ENCODE measurements around the gene BUD23. TPM values are rescaled to one million over a fixed set of nuclear protein-coding genes. Genes with fewer than 3 reads are reported as not detected.
A peak's percentile ranks its signal among the peaks of the same experiment; 100 is the strongest.

The BUD23 gene
- total RNA-seq, 1 donor from 2014 or later = 56.7 TPM

GRCh38 chr7:73703757-73704639 is 20.6 kb downstream of the BUD23 start:
- H3K27me3 Mint-ChIP-seq (ENCODE audit: unreplicated experiment) = no peaks in the 10 kb centered on the region
- H3K9me3 Mint-ChIP-seq (ENCODE audit: unreplicated experiment) = no peaks in the 10 kb centered on the region
- H3K4me3 Mint-ChIP-seq (ENCODE audit: unreplicated experiment) = no peak overlapping the region
- H3K4me1 Mint-ChIP-seq (ENCODE audit: unreplicated experiment) = peaks cover 37% of the 10 kb centered on the region
- no peak for DNase-seq (ENCODE audit: extremely low spot score, unreplicated experiment)
- TF ChIP-seq CTCF (IDR thresholded peaks at IDR 0.05) = no peak
- H3K27ac Mint-ChIP-seq (ENCODE audit: unreplicated experiment) = no peak overlapping the region
- H3K36me3 Mint-ChIP-seq (ENCODE audit: unreplicated experiment) = peaks cover 13% of the 10 kb centered on the region

GRCh38 chr7:73704640-73705550 is 21.5 kb downstream of the BUD23 start:
- Mint-ChIP-seq H3K4me3 (ENCODE audit: unreplicated experiment) (peak overlapping the region; percentile 42), H3K27me3 (ENCODE audit: unreplicated experiment) (no peaks in the 10 kb centered on the region), H3K9me3 (ENCODE audit: unreplicated experiment) (no peaks in the 10 kb centered on the region), H3K4me1 (ENCODE audit: unreplicated experiment) (peaks cover 40% of the 10 kb centered on the region), H3K27ac (ENCODE audit: unreplicated experiment) (peak overlapping the region; percentile 72), H3K36me3 (ENCODE audit: unreplicated experiment) (peaks cover 13% of the 10 kb centered on the region)
- DNase-seq (ENCODE audit: extremely low spot score, unreplicated experiment) = peak; percentile 90
- TF ChIP-seq CTCF (IDR thresholded peaks at IDR 0.05) = no peak

GRCh38 chr7:73705551-73705920 is 22.1 kb downstream of the BUD23 start:
- DNase-seq (ENCODE audit: extremely low spot score, unreplicated experiment) = no peak
- H3K4me3 Mint-ChIP-seq (ENCODE audit: unreplicated experiment) = peak overlapping the region; percentile 42
- peak overlapping the region; percentile 72 for H3K27ac Mint-ChIP-seq (ENCODE audit: unreplicated experiment)
- H3K36me3 Mint-ChIP-seq (ENCODE audit: unreplicated experiment) = peaks cover 13% of the 10 kb centered on the region
- H3K4me1 Mint-ChIP-seq (ENCODE audit: unreplicated experiment) = peaks cover 40% of the 10 kb centered on the region
- H3K27me3 Mint-ChIP-seq (ENCODE audit: unreplicated experiment) = no peaks in the 10 kb centered on the region
- TF ChIP-seq CTCF (IDR thresholded peaks at IDR 0.05) = no peak
- no peaks in the 10 kb centered on the region for H3K9me3 Mint-ChIP-seq (ENCODE audit: unreplicated experiment)

GRCh38 chr7:73706126-73707044 is 23.0 kb downstream of the BUD23 start:
- Mint-ChIP-seq H3K36me3 (ENCODE audit: unreplicated experiment) (peaks cover 13% of the 10 kb centered on the region), H3K27ac (ENCODE audit: unreplicated experiment) (peak overlapping the region; percentile 72), H3K9me3 (ENCODE audit: unreplicated experiment) (no peaks in the 10 kb centered on the region), H3K4me3 (ENCODE audit: unreplicated experiment) (peak overlapping the region; percentile 38), H3K4me1 (ENCODE audit: unreplicated experiment) (peaks cover 40% of the 10 kb centered on the region), H3K27me3 (ENCODE audit: unreplicated experiment) (no peaks in the 10 kb centered on the region)
- TF ChIP-seq CTCF (IDR thresholded peaks at IDR 0.05) = no peak
- no peak for DNase-seq (ENCODE audit: extremely low spot score, unreplicated experiment)

Measured in osteocyte (in vitro differentiated cells).